Fibroblast of pulmonary artery (primary cell): Measurements from ENCODE around the gene KCP.
A peak's percentile ranks its signal among the peaks of the same experiment; 100 is the strongest.

ENCODE experiments used
- DNase-seq: peaks from one replicate; pipeline ENCODE4 v3.0.0-alpha.2; 2010; ENCODE audit warnings: low read depth
- H3K4me3 ChIP-seq: replicated peaks from 2 replicates; pipeline ENCODE4 v1.5.1; 2011; ENCODE audit warnings: low read depth, mild to moderate bottlenecking, control low read depth, low read length, moderate library complexity
- TF ChIP-seq, protein P1 (sequence below): IDR thresholded peaks from 2 replicates; pipeline ENCODE4 v1.5.1; 2011; ENCODE audit warnings: mild to moderate bottlenecking, control low read depth, low read length, inconsistent platforms; ENCODE audit errors: missing control alignments

The KCP gene

GRCh38 chr7:128833946-128834325 lies 76.6 kb downstream of the KCP start:
- no peak overlapping the region for H3K4me3 ChIP-seq
- TF ChIP-seq, protein P1, sequence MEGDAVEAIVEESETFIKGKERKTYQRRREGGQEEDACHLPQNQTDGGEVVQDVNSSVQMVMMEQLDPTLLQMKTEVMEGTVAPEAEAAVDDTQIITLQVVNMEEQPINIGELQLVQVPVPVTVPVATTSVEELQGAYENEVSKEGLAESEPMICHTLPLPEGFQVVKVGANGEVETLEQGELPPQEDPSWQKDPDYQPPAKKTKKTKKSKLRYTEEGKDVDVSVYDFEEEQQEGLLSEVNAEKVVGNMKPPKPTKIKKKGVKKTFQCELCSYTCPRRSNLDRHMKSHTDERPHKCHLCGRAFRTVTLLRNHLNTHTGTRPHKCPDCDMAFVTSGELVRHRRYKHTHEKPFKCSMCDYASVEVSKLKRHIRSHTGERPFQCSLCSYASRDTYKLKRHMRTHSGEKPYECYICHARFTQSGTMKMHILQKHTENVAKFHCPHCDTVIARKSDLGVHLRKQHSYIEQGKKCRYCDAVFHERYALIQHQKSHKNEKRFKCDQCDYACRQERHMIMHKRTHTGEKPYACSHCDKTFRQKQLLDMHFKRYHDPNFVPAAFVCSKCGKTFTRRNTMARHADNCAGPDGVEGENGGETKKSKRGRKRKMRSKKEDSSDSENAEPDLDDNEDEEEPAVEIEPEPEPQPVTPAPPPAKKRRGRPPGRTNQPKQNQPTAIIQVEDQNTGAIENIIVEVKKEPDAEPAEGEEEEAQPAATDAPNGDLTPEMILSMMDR: no peak
- peak; percentile 73 for DNase-seq

DNA sequence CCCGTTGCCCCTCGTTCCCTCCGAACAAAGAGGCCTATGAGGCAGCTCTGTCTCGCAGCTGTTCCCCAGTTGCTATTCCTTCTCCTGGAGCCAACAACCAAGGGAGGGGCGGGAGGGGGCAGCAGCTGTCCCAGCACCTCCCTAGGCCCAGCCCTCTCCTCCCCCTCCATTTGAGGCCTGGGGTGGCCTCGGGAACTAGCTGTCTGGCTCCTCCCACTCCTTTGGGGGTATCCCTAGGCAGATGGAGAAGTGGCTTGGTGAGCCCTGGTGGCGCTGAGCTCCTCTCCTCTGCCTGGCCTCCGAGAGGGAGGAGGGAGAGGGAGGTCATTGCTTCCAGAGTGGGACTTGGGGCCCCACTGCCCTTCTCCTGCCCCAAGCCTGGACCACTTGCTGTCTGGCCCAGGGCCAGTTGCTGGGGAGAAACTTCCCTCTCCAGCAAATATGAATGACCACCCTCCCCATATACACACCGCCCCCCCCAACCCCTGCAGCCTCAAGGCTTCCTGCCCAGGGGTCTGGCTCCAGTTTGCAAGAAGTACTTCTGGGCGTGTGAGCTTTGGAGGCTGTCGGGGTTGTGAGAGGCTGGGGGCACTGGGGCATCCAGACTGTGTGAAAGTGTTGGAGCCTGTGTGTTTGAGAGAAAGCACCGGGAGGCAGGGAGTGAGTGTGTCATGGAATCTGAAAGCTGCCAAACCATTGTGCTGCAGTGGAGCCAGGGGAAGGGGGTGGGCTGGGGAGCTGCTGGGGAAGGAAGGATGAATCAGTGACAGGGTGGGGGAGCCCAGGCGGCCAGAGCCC lies 77.2 kb downstream of the KCP start:
- TF ChIP-seq, protein P1: no peak
- H3K4me3 ChIP-seq: peak overlapping the region; percentile 74

GRCh38 chr7:128832880-128833147 lies 77.7 kb downstream of the KCP start:
- H3K4me3 ChIP-seq: peak overlapping the region; percentile 74
- DNase-seq: no peak
- TF ChIP-seq, protein P1: no peak

More for the DNA sequence above, 77.2 kb downstream of the KCP start:
- peak; percentile 95 for DNase-seq

DNA sequence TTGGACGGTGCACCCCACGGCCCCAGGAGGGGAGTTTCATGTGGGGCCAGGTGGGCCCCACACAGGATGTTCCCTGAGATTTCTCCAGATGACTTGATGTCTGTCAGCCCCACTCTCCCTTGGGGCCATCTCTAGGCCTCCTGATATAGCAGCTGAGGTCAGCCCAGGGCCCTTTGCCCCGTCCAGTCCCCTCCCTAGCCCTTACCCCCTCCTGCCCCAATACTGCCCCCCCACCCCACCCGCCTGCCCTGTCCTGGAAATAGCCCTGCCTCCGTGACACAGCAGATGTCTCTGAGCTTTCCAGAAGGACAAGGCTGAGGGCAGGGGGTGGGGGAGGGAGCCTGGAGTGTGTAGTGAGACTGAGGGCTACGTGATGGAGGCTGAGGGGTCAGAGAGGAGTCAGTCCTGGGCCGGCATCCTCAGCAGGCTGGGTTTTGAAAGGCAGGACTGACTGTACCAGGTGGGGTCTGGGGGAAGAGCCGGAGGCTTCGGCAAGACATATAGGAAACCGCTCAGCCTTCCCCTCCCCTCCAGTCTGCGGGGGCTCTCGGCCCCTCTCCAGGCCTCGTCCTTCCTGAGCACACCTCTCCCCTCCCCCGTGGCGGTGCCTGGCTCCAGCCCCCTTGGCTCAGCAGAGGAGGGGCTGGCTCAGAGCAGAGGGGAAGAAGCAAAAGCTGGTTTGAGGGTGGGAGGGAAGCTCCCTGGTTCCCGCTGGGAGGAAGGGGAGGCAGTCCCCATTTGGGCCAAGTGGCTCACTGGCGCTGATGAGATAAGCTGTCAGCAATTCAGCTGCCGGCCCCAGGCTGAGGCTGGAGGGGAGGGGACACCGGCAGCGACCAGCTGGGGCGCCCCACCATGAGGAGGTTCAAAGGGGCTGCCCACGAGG lies 78.3 kb downstream of the KCP start:
- TF ChIP-seq, protein P1: no peak
- H3K4me3 ChIP-seq: peak overlapping the region; percentile 74
- DNase-seq: peak; percentile 64

- TF ChIP-seq, protein P1: no peak
- peak overlapping the region; percentile 74 for H3K4me3 ChIP-seq
- DNase-seq: peak; percentile 71
Measured at GRCh38 chr7:128831178-128831993, 79.1 kb downstream of the KCP start.

GRCh38 chr7:128830231-128831177 lies 80.0 kb downstream of the KCP start, which contains the start of gene FLNC:
FLNC (plus strand) TSS chr7:128830406; CDS start chr7:128830638, 232 bp downstream.
- TF ChIP-seq, protein P1: no peak
- peak within 1 kb of the TSS; percentile 74 for H3K4me3 ChIP-seq
- peak; percentile 63 for DNase-seq
